Loucy (cell line): ENCODE measurements around the gene PIK3R1.

Experiments
- EZH2phosphoT487 ChIP-seq: fragments of 200-600 bp; IDR thresholded peaks from 2 replicates; pipeline ENCODE4 v1.6.1; 2018; ENCODE audit warnings: antibody characterized with exemption, mild to moderate bottlenecking, moderate library complexity, borderline replicate concordance
- TF ChIP-seq, protein P1 (sequence below): fragments of 200-600 bp; sonication (generic); conservative IDR thresholded peaks from 2 replicates; pipeline ENCODE4 v1.5.1; 2014; ENCODE audit warnings: mild to moderate bottlenecking, antibody characterized with exemption, low read length

GRCh38 chr5:68176802-68177479 lies 38.6 kb upstream of the PIK3R1 start:
- TF ChIP-seq, protein P1, sequence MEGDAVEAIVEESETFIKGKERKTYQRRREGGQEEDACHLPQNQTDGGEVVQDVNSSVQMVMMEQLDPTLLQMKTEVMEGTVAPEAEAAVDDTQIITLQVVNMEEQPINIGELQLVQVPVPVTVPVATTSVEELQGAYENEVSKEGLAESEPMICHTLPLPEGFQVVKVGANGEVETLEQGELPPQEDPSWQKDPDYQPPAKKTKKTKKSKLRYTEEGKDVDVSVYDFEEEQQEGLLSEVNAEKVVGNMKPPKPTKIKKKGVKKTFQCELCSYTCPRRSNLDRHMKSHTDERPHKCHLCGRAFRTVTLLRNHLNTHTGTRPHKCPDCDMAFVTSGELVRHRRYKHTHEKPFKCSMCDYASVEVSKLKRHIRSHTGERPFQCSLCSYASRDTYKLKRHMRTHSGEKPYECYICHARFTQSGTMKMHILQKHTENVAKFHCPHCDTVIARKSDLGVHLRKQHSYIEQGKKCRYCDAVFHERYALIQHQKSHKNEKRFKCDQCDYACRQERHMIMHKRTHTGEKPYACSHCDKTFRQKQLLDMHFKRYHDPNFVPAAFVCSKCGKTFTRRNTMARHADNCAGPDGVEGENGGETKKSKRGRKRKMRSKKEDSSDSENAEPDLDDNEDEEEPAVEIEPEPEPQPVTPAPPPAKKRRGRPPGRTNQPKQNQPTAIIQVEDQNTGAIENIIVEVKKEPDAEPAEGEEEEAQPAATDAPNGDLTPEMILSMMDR = no peak
- no peak for TF ChIP-seq EZH2phosphoT487
